ENCODE results near the gene TSSK2.
"Not testable (repeated sequence)": the region's sequence is repeated elsewhere in the genome, so short reads cannot be mapped to it uniquely, and the experiment has no call there.

TSSK2 gene

DNA sequence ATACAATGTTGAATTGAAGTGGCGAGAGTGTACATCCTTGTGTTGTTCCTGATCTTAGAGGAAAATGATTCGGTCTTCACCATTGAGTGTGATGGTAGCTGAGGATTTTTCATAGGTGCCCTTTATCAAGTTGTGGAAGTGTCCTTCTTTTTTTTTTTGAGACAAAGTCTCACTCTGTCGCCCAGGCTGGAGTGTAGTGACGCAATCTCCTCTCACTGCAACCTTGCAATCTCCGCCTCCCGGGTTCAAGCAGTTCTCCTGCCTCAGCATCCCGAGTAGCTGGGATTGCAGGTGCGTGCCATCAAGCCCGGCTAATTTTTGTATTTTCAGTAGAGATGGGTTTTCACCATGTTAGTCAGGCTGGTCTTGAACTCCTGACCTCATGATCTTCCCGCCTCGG, 27.5 kb downstream of the TSSK2 start:
- intact Hi-C loops (cut with DNase I); DNase-seq: not testable (repeated sequence)

DNA sequence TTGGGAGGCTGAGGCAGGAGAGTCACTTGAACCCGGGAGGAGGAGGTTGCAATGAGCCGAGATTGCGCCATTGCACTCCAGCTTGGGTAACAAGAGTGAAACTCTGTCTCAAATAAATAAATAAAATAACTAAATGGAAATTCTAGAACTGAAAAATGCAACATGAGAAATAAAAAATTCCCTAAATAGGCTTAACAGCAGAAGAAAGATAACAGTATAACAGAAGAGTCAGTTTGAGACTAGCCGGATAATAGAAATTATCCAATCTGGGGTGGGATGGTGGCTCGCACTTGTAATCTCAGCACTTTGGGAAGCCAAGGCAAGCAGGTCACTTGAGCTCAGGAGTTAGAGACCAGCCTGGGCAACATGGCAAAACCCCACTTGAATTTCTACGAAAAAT, 33.3 kb downstream of the TSSK2 start:
- intact Hi-C loops (cut with DNase I): no loop called here
- no peak for DNase-seq

DNA sequence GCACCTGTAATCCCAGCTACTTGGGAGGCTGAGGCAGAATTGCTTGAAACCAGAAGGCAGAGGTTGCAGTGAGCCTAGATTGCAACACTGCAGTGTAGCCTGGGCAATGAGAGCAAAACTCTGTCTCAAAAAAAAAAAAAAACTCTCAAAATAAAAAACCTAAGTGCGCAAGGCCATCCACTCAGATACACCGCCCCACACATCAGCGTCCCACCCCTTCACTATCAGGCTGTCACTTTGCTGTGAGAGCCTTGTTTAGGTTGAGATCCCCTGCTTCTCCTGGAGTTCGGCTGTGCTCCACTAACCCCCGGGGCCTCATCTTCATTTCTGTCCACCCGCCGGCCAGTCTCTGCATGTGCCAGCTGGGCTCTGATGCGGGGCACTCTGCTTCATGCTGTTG, 35.3 kb downstream of the TSSK2 start:
- DNase-seq: no peak
- intact Hi-C loops (cut with DNase I): no loop called here

DNA sequence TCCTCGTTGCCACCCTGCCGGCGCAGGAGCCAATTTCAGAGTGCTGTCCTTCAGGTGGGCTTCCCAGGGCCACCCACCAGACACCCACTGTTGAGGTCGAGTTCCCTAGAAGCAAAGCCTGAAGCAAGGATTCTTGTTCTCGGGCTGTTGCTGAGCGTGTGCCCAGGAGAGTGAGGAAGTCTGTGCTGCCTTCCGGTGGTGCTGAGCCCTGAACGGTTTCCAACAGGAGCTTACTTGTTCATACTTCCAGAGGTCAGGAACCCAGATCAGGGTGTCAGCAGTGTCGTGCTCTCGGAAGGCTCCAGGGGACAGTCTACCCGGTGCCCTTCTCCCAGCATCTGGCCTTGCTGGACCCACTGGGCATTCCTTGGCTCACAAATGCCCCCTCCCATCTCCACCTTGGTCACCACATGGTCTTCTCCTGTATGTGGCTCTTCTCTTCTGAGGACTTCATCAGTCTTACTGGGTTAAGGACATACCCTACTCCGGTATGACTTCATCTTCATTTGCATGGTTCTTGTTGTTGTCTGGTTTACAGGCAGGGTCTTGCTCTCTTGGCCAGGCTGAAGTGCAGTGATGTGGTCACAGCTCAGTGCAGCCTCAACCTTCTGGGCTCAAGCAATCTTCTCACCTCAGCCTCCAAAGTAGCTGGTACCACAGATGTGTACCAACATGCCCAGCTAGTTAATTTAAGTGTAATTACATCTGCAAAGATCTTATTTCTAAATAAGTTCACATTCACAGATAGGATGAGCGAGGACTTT, 36.2 kb downstream of the TSSK2 start:
- DNase-seq: no peak
- intact Hi-C loops (cut with DNase I): no loop called here

DNA sequence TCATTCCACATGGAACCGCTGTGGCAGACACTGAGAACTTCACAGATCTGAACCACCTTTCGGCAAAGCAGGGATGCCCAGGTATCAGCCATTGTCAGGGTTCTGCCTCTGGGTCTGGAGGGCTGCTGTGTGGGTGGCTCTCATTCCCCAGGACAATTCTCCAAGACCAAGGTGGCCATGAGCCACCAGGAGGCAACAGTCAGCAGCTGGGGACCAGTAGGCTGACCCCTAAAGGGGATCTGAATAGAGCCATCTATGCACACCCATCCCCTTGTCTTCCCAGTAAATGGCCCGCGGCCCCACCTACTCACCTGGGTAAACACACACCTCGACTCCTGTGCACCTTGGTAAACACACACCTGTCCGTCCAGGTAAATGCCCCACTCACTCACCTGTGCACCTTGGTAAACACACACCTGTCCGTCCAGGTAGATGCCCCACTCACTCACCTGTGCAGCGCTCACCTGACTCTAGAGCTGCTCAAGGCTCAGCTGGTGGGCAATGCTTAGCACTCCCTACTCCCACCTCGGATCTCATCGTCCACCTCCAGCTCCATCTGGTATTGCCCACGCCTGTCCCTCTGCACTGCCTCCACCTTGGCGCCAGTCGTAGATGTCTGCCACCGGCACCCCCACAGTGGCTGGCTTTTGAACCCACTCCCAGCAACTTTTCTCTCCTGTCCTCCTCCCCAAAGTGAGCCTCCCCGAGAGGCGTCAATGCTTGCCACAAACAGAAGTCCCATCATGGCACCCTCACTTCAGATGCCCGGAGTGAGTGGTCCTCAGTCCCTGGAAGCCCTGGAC, 37.2 kb downstream of the TSSK2 start:
- no peak for DNase-seq
- intact Hi-C loops (cut with DNase I): no loop called here

DNA sequence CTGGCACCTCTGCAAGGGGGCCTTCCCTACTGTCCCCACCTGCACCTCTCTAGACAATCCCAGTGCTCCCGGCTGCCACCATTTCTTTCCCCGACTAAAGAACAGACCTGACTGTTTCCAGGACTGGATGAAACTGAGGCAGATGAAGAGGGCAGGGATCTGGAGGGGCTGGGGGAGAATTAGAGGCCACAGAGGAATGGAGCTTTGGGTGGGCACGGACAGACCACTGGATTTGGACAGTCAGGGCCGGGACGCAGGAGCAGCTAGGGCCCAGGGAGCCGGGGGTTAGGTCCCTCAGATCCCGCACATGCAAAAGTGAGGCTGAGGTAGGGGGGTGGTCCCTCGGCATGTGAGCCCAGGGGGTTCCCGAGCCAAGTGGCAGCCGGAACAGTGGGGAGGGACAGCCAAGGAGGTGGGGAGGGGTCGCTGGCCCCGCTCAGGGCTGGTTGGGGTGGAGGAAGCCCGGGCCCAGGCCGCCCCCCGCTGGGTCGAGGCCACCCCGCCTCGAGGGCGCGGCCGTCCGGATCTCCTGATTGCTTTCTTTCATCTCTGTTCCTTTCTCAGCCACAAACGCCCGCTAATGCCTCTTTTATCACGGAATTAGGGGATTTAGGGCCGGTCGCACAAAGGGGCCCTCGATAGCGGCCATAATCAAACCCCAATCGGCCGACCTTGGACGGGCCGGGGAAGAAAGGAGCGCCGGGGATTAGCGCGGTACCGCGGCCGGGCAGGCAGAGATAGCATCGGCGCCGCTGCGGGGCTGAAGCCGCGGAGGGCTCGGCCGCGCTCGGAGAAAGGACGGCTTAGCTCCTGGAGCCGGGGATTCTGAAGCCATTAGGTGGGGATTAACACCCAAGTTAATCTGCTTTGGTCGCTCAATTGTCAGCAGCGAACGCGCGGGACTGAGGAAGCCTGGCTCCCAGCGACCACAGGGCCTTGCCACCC, 38.2 kb downstream of the TSSK2 start:
- intact Hi-C loops (cut with DNase I): no loop called here
- DNase-seq: no peak

DNA sequence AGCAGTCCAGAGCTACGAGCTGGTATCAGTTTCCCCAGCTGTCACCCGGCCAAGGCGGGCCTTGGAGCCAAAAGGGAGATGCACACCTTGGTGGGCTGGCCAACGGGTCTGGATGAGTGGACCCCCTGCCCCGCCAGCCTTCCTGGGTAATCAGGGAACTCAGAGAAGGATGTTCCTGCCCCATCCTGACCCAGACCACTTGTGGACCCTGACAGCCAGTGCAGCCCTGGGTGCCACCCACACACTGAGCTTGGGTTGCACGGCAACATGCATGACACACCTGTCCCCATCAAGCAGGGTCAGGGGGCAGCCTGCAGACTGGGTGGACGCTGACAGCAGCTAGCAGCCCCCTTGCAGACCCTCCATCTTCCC, 38.8 kb downstream of the TSSK2 start:
- no peak for DNase-seq
- intact Hi-C loops (cut with DNase I): no loop called here

DNA sequence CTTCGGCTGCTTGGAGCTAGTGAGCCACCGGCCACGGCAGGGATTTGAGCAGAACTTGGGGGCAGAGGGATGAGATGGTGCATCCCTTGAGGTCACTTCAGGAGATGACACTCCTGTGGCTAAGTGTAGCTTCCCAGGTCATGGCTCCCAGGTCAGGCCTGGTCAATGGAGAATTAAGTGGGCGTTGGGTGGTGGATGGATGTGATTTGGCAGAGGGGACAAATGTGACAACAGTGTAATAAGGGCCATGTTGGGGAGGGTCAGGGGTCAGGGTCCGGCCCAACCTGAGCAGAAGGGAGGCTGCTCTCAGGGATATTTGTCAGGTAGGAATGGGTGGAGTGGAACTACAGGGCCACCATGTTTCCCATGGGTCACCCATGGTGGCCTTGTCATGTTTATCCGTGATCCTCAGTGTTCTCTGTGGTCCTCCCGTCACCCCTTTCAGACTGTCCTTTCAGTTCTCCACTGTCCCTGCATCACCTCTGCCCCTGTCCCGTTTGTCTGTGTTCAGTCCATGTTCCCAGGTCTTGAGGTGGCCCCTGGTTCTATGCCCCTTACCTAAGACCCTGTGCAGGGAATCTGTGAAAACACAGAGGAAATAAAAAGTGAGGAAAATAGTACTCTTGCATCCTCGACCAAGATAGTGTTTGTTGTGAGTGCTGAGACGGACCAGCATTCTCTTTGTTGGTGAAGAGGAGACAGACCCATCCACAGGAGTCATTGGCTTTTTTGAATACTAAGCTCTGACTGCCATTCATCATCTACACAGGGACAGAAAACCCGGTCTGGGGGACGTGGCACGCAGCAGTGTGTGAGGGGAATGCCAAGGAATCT, 41.3 kb downstream of the TSSK2 start:
- intact Hi-C loops (cut with DNase I): no loop called here
- no peak for DNase-seq

DNA sequence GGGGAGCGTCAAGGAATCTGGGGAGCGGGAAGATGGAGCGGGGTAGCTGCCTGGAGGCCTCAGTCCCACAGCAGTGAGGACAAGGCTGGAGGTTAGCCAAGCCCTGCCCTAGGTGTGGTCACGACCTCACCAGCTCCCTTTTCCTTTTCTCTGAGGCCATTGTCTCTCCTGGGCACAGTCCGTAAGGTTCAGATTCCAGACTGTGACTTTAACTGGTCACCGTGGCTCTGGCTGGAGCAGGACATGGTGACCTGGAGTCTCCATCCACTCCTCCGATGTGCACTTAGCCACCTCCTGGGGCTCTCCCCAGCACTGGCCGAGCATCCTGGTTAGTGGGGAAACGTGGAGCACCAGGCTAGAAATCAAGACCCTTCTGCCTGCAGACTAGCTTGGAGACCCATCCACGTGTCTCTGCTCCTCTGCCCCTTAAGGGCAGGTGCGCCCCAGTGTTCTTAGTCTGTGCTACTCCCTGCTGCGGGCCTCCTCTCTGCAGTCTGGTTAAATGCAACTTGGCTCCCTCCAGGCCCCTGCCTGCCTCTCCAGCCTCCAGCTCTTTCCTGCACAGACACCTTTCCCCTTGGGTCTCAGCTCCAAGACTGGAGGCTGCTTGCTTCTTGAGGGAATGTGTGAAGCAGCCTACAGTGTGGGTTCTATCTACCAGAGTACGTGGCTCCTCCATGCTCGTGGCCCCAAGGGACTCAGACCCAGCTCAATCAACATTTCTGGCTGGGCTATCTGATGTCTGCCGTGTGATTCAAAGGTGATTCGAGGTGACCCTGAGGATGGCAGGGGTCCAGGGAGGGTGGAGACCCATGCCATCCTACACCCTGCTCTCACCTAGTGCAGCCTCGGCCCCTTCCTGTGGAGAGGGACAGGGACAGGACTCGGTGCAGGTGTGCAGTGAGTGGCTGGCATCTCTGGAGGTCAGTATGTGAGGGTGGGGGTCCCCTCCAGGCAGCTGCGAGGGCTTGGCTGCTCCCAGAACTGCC, 42.2 kb downstream of the TSSK2 start:
- no peak for DNase-seq
- intact Hi-C loops (cut with DNase I): no loop called here

DNA sequence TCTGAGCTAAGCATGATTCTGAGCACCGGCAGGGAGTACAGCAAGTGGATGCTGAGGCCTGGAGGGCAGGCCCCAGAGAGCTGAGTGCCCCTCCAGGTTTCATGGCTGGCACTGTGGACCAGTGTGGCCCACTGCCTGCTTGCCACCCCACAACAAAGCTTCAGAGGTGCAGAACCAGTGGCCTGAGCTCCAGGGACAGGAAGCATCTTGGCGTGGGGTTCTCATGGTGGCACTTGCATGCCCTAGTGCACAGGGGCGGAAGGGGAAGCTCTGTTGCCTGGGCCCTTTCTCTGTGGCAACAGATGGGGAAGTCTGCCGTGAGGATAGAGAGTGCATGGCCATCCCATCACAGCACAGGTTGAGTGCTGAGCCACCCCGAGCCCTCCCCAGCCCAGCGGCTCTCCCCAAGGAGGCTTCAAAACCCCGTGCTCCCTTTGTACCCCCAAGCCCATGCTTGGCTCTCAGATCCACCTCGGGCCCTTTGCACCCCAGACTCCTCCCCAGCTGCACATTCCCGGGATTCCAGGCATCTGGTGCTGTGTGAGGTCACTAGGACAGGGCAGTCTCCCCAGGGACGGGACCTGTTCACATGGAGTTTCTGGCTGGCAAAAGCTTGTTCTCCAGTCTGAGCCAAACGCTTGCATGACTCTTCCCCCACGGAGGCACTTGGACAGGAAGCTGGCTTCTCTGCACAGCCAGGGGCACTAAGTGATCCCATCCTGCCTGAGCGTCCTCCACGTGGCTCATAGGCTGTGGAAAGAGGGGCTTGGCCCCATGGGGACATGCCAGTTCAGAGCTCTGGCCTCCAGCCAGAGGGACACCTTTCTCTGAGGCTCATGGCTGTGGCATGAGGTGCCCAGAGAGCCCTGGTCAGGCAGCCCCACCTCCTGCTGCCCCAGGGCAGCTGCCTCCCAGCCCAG, 43.3 kb downstream of the TSSK2 start:
- intact Hi-C loops (cut with DNase I): no loop called here
- DNase-seq: peak in 1 of 10 donors; percentile 77

DNA sequence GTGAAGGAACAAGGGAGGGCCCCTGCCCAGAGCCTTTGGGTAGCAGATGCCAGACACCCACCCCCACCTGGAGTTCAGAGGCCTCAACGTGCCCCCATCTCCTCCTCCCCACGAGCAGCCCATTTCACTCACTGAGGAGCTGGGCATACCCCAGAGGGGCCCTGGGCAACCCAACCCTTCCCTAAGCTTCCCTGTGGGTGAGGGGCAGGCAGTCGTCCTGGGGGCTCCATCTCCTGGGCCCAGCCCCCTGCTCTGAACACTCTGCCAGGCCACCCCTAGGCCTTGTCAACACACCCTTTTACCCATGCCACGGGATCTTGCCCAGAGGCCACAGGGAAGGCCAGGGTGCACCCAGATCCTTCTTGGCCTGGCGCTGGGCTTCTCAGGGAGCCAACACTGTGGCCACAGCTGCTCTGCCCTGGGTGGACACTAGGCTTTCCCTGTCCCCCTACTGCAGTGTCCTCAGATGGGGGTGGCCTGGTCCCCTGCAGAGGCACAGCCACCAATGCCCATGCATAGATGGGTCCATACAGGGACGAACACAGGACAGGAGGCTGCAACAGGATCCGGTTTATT, 44.0 kb downstream of the TSSK2 start:
- peak in 1 of 10 donors; percentile 67 for DNase-seq
- intact Hi-C loops (cut with DNase I): no loop called here

DNA sequence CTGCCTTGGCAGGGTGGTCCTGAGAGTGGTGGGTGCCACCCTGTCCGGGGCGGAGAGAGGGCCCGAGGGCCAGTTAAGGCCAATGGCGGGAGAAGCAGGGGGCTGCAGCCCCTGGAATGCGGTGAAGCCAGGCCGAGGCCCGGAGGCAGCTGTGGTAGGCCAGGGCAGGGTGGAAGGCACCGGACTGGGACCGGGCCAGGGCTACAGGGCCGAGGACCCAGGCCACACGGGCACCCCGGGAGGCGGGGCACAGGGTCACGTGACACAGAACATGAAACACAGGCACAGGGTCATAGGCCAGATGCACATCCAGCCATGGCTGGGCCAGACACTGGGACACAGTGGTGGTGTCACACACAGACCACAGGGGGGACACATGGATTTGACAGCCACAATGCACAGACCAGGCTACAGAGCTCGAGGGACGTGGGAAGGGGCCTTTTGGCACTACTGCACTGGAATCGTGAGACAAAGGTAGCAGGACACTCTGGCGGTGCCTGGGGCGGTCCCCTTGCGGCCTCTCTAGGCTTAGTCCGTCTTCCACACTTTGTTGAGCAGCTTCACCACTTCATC, 44.6 kb downstream of the TSSK2 start:
- intact Hi-C loops (cut with DNase I): no loop called here
- no peak for DNase-seq

DNA sequence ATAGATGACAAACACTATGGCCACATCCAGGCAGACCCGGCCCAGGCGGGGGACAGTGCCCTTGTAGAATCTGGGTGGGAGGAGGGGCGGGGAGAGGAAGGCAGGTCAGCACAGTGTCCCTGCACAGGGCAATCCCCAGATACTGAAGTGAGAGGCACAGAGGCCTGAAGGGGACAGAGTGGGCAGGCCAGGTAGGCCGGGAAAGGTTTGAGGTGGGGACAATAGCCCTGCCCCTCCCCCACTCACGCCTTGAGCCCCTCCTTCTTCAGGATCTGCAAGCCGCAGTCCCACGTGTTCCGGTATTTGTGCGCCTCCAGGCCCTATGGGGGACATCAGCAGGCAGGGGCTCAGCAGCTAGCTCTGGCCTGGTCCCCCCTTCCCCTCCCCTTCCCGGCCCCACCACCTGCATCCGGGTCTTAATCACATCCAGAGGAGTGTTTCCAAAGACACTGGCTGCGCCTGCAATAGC, 45.1 kb downstream of the TSSK2 start:
- DNase-seq: peak in 1 of 10 donors; percentile 62
- intact Hi-C loops (cut with DNase I): no loop called here

DNA sequence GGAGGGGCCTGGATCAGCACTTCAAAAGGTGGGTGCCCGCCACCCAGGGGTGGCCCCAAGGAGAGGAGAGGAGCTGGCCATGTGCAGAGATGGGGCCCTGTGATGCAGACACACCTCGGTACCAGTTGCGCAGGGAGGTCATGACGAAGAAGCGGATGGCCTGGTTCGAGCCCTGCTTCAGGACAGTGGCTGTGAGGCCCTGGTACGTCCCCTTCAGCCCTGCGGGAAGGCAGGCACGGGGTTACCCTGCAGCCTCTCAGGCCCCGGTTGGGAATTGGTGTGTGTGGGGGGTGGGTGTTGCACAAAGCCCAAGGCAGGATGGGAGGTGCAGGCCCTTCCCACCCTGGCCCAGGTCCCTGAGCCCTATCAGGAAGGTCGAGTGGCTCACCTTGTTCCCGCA, 45.6 kb downstream of the TSSK2 start:
- intact Hi-C loops (cut with DNase I): no loop called here
- peak in 1 of 10 donors; percentile 69 for DNase-seq

DNA sequence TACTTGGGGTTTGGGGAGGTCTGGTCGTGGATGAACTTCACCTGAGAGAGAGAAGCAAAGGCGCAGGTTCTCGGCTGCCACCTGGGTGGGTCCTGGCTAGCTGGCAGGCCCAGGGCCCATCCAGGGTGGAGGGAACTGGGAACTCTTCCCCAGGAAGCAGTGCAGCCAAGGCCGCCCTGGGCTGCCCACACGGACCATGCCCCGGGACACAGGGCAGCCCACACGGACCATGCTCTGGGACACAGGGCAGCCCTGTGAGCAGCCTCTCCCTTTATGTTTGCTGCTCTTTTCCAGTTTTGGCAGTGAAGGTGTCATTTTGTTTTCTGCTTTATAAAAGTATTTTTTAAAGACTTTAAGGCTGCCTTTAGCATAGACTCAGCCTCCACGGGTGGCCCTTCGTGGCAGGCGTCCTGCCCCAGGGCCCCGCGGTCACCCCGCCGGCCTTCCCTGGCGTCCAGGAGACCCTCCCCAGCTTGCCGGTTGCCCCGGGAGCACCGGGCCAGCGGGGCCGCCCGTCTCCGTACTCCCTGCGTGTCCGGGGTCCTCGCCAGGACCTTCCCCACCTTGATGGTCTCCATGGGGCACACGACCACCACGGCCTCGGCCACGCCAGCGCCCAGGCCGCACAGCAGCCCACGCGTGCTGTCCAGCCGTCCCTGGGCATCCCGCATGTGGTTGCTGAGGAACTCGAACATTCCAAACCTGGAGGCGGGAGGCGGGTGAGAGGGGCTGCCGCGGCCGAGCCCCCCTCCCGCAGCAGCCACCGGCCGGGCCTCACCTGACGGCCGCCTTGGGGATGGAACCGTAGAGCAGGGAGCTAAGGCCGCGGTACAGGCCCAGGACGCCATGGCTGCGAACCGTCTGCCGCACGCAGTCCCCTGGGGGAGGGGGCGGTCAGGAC, 46.3 kb downstream of the TSSK2 start:
- intact Hi-C loops (cut with DNase I): loop anchor here (2.0 kb wide), 1 partner anchor 113 kb away; the partner anchor contains the start of gene CLTCL1
- peak in 2 of 10 donors; percentile 72 to 74 for DNase-seq

All from posterior cingulate gyrus (tissue), 11 donors.